Liver (tissue), 9 donors: ENCODE data around the gene NTM. TPM values are rescaled to one million over a fixed set of nuclear protein-coding genes. Genes with fewer than 3 reads are reported as not detected.

Experiments used
- DNase-seq: peaks from one replicate; pipeline ENCODE4 v3.0.0-alpha.2; 2017; ENCODE audit warnings: low spot score
- H3K27ac ChIP-seq, 2 donors: one replicate each; pipeline ENCODE4 v1.7.0; 2013; ENCODE audit warnings: inconsistent platforms in 2 of 2, low read length in 2 of 2, control low read depth in 1 of 2, low read depth in 1 of 2, mild to moderate bottlenecking in 1 of 2
- H3K27me3 ChIP-seq, 4 donors: one replicate each; pipeline versions ENCODE4 v1.6.1 to v1.7.0; 2013; ENCODE audit warnings: low read length in 3 of 4, inconsistent platforms in 1 of 4, mild to moderate bottlenecking in 1 of 4, moderate library complexity in 1 of 4; ENCODE audit not compliant: control insufficient read depth in 4 of 4, insufficient read depth in 4 of 4
- H3K36me3 ChIP-seq, 4 donors: one replicate each; pipeline versions ENCODE4 v1.6.1 to v1.7.0; 2013; ENCODE audit warnings: low read length in 3 of 4, mild to moderate bottlenecking in 3 of 4, low read depth in 1 of 4, moderate library complexity in 1 of 4; ENCODE audit not compliant: control insufficient read depth in 4 of 4, insufficient read depth in 3 of 4
- H3K4me1 ChIP-seq, 4 donors: one replicate each; pipeline versions ENCODE4 v1.6.1 to v1.7.0; 2013; ENCODE audit warnings: low read length in 3 of 4, mild to moderate bottlenecking in 3 of 4, moderate library complexity in 1 of 4; ENCODE audit not compliant: control insufficient read depth in 4 of 4, insufficient read depth in 4 of 4
- H3K4me3 ChIP-seq, 3 donors: one replicate each; pipeline versions ENCODE4 v1.6.1 to v1.7.0; 2013; ENCODE audit warnings: low read length in 3 of 3, control low read depth in 1 of 3, low read depth in 1 of 3, mild to moderate bottlenecking in 1 of 3
- H3K9ac ChIP-seq, 2 donors: one replicate each; pipeline ENCODE4 v1.7.0; 2013; ENCODE audit warnings: low read length in 2 of 2, mild to moderate bottlenecking in 2 of 2, moderate library complexity in 2 of 2, control low read depth in 1 of 2, low read depth in 1 of 2
- H3K9me3 ChIP-seq, 4 donors: one replicate each; pipeline versions ENCODE4 v1.6.1 to v1.7.0; 2013; ENCODE audit warnings: low read length in 3 of 4; ENCODE audit not compliant: control insufficient read depth in 4 of 4
- EGR1 ChIP-seq, 2 donors: IDR thresholded peaks; 2 replicates each; pipeline ENCODE4 v1.6.1; 2016 to 2018; ENCODE audit warnings: antibody characterized with exemption in 2 of 2, low read depth in 2 of 2
- FOXA1 ChIP-seq: IDR thresholded peaks from 2 replicates; pipeline ENCODE4 v1.6.1; 2016; ENCODE audit warnings: antibody characterized with exemption
- FOXA2 ChIP-seq: IDR thresholded peaks from 2 replicates; pipeline ENCODE4 v1.6.1; 2016; ENCODE audit warnings: antibody characterized with exemption
- GABPA ChIP-seq, 2 donors: IDR thresholded peaks in 1 of 2; conservative IDR thresholded peaks in 1 of 2; 2 replicates each; pipeline ENCODE4 v1.6.1; 2016; ENCODE audit warnings: antibody characterized with exemption in 2 of 2, mild to moderate bottlenecking in 1 of 2, moderate library complexity in 1 of 2
- HNF4A ChIP-seq, 2 donors: conservative IDR thresholded peaks; 2 replicates each; pipeline ENCODE4 v1.6.1; 2016; ENCODE audit warnings: antibody characterized with exemption in 2 of 2, mild to moderate bottlenecking in 2 of 2
- JUND ChIP-seq, 2 donors: IDR thresholded peaks; 2 replicates each; pipeline ENCODE4 v1.6.1; 2016; ENCODE audit warnings: antibody characterized with exemption in 2 of 2
- NR2F2 ChIP-seq: IDR thresholded peaks from 2 replicates; pipeline ENCODE4 v1.6.1; 2016; ENCODE audit warnings: antibody characterized with exemption
- RAD21 ChIP-seq, 2 donors: IDR thresholded peaks; 2 replicates each; pipeline ENCODE4 v1.6.1; 2016; ENCODE audit warnings: antibody characterized with exemption in 2 of 2, mild to moderate bottlenecking in 2 of 2
- RXRA ChIP-seq, 2 donors: IDR thresholded peaks; 2 replicates each; pipeline ENCODE4 v1.6.1; 2017 to 2018; ENCODE audit warnings: antibody characterized with exemption in 2 of 2, mild to moderate bottlenecking in 1 of 2
- SP1 ChIP-seq: IDR thresholded peaks from 2 replicates; pipeline ENCODE4 v1.6.1; 2018; ENCODE audit warnings: antibody characterized with exemption, mild to moderate bottlenecking
- TAF1 ChIP-seq: conservative IDR thresholded peaks from 2 replicates; pipeline ENCODE4 v1.6.1; 2016; ENCODE audit warnings: antibody characterized with exemption, mild to moderate bottlenecking
- YY1 ChIP-seq: IDR thresholded peaks from 2 replicates; pipeline ENCODE4 v1.6.1; 2016; ENCODE audit warnings: antibody characterized with exemption, mild to moderate bottlenecking
- WGBS: extraction: QIAGEN DNeasy Blood & Tissue Kit; methylation state at CpG from one replicate; pipeline ENCODE4 v1.1.7; 2013; 5-methylcytosine and 5-hydroxymethylcytosine counted together
- polyA plus RNA-seq, 2 donors: library from polyadenylated mRNA; stranded (reverse) in 1 of 2; unstranded in 1 of 2; fragments of 200-250 nt in 1 of 2; fragments of >200 nt in 1 of 2; fragmentation: Nextera tagmentation in 1 of 2; extraction: Ambion mirVana in 1 of 2; gene quantifications; one replicate each; pipeline versions ENCODE4 v1.2.1 to v1.2.3, GENCODE V29; 2013 to 2015
- total RNA-seq, 2 donors: library from RNA; depleted of rRNA; stranded (reverse); fragments of >200 nt; gene quantifications; one replicate each; pipeline ENCODE4 v1.2.3, GENCODE V29; 2014
- TF ChIP-seq, protein P1 (sequence below): IDR thresholded peaks from 2 replicates; pipeline ENCODE4 v1.6.1; 2016; ENCODE audit warnings: antibody characterized with exemption
- TF ChIP-seq, protein P2 (sequence below): IDR thresholded peaks from 2 replicates; pipeline ENCODE4 v1.6.1; 2016; ENCODE audit warnings: antibody characterized with exemption
- TF ChIP-seq, protein P3 (sequence below): fragments of 150-350 bp; IDR thresholded peaks from 2 replicates; pipeline ENCODE4 v1.5.1; 2017; ENCODE audit warnings: improper control_type of control experiment, low read depth, low read length; ENCODE audit not compliant: missing input control
- donor health status: healthy.
- donor health status: healthy.
- donor health status: healthy.
- donor health status: healthy.
- donor health status: healthy.

The NTM gene
- total and polyA plus RNA-seq, 4 donors: 0.08 to 1.1 (median 0.08) TPM; not detected in 1

DNA sequence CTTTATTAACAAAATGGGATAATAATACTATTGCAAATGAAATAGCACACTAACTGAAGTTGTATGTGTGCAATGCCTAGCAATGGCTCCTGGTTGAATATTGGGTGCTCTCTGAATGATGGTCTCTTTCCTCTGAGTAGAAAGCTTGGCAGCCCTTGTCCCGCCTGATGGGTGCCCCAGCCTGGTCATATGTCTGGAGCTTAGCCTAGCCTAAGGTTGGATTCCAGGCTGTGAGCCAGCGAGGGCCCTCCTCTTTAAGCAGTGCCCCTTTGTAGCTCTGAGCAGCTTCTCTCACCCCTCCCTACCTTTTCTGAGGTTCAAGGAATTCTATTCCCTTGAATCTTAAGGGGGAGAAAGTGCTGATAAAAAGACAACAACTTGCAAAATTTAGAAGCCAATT, 499.9 kb downstream of the NTM start:
- Histone ChIP-seq H3K4me1 (no peaks in the 10 kb centered on the region), H3K36me3 (no peaks in the 10 kb centered on the region), H3K9ac (no peak overlapping the region), H3K4me3 (no peak overlapping the region), H3K9me3 (no peaks in the 10 kb centered on the region), H3K27ac (no peak overlapping the region), H3K27me3 (no peaks in the 10 kb centered on the region)
- TF ChIP-seq YY1 (no peak), NR2F2 (no peak), EGR1 (IDR thresholded peaks at IDR 0.05; ENCODE audit: low read depth in 2 of 2) (no peak), SP1 (no peak), FOXA2 (no peak), RAD21 (IDR thresholded peaks at IDR 0.05) (no peak)
- TF ChIP-seq, protein P1, sequence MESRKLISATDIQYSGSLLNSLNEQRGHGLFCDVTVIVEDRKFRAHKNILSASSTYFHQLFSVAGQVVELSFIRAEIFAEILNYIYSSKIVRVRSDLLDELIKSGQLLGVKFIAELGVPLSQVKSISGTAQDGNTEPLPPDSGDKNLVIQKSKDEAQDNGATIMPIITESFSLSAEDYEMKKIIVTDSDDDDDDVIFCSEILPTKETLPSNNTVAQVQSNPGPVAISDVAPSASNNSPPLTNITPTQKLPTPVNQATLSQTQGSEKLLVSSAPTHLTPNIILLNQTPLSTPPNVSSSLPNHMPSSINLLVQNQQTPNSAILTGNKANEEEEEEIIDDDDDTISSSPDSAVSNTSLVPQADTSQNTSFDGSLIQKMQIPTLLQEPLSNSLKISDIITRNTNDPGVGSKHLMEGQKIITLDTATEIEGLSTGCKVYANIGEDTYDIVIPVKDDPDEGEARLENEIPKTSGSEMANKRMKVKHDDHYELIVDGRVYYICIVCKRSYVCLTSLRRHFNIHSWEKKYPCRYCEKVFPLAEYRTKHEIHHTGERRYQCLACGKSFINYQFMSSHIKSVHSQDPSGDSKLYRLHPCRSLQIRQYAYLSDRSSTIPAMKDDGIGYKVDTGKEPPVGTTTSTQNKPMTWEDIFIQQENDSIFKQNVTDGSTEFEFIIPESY: no peak
- DNase-seq: no peak
- 81% methylated on average over 2 of the region's 2 CpGs for WGBS

DNA sequence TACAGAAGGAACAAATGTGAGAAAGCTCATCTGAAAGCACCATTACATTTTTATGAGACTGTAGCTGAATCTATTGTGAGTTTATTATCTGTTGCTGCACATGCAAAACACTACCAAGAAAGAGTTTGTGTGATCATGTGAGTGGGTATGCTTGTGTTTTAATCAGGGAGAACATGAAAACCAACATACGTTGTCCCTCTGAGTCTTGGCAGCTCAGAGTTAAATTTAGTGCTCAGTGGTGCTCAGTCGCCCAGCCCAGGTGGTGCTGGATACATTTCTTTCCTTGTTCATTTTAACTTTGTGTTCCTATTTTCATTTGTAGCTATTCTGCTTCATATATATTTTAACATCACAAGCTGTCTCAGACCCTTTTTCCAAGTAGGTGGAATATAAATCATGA, 500.6 kb downstream of the NTM start:
- no peaks in the 10 kb centered on the region for H3K4me1 ChIP-seq
- 63% methylated on average over 2 of the region's 2 CpGs for WGBS
- no peak overlapping the region for H3K27ac ChIP-seq
- no peaks in the 10 kb centered on the region for H3K36me3 ChIP-seq
- no peak overlapping the region for H3K9ac ChIP-seq
- no peak overlapping the region for H3K4me3 ChIP-seq
- H3K27me3 ChIP-seq: no peaks in the 10 kb centered on the region
- no peak for TF ChIP-seq JUND (IDR thresholded peaks at IDR 0.05)
- TF ChIP-seq, protein P2, sequence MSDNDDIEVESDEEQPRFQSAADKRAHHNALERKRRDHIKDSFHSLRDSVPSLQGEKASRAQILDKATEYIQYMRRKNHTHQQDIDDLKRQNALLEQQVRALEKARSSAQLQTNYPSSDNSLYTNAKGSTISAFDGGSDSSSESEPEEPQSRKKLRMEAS: no peak
- no peaks in the 10 kb centered on the region for H3K9me3 ChIP-seq
- DNase-seq: no peak

DNA sequence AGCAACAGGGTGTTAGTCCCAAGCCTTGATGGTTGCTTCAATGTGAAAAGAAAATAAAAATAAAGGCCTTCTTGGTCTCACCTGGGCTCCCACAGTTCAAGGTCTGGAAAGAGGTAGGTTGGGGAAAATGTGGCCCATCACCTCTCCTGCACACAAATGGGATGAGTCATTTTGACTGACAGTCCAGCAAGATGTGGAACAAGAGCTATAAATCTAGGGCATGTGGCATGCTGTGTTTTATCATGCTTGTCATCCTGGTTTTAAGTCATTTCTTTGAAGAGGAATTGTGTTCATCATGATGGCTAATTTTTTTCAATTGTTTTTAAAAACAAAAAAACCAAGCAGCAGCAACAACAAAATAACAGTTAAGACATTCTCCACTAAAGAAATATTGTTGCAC, 503.7 kb downstream of the NTM start:
- H3K36me3 ChIP-seq: no peaks in the 10 kb centered on the region
- H3K27ac ChIP-seq: no peak overlapping the region
- TF ChIP-seq, protein P2: no peak
- TF ChIP-seq RXRA (IDR thresholded peaks at IDR 0.05): no peak
- TF ChIP-seq FOXA2: no peak
- no peak for TF ChIP-seq EGR1 (IDR thresholded peaks at IDR 0.05; ENCODE audit: low read depth in 2 of 2)
- TF ChIP-seq FOXA1: no peak
- TF ChIP-seq SP1: no peak
- TF ChIP-seq JUND (IDR thresholded peaks at IDR 0.05): no peak
- no peak for TF ChIP-seq HNF4A (conservative IDR thresholded peaks at IDR 0.05)
- TF ChIP-seq, protein P3, sequence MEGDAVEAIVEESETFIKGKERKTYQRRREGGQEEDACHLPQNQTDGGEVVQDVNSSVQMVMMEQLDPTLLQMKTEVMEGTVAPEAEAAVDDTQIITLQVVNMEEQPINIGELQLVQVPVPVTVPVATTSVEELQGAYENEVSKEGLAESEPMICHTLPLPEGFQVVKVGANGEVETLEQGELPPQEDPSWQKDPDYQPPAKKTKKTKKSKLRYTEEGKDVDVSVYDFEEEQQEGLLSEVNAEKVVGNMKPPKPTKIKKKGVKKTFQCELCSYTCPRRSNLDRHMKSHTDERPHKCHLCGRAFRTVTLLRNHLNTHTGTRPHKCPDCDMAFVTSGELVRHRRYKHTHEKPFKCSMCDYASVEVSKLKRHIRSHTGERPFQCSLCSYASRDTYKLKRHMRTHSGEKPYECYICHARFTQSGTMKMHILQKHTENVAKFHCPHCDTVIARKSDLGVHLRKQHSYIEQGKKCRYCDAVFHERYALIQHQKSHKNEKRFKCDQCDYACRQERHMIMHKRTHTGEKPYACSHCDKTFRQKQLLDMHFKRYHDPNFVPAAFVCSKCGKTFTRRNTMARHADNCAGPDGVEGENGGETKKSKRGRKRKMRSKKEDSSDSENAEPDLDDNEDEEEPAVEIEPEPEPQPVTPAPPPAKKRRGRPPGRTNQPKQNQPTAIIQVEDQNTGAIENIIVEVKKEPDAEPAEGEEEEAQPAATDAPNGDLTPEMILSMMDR: no peak
- TF ChIP-seq NR2F2: no peak
- no peak for TF ChIP-seq GABPA (IDR thresholded peaks at IDR 0.05 in 1 of 2, conservative IDR thresholded peaks at IDR 0.05 in 1 of 2)
- TF ChIP-seq TAF1: no peak
- no peak overlapping the region for H3K4me3 ChIP-seq
- H3K9me3 ChIP-seq: no peaks in the 10 kb centered on the region
- no peak for DNase-seq
- peaks cover 0 to 3% (median 0%) of the 10 kb centered on the region in 4 donors for H3K27me3 ChIP-seq
- no peak overlapping the region for H3K9ac ChIP-seq
- H3K4me1 ChIP-seq: no peaks in the 10 kb centered on the region
